Panc1 (cell line): Measurements from ENCODE around the gene ARL8A. TPM values are rescaled to one million over a fixed set of nuclear protein-coding genes. Genes with fewer than 3 reads are reported as not detected.
"Not testable (repeated sequence)": the region's sequence is repeated elsewhere in the genome, so short reads cannot be mapped to it uniquely, and the experiment has no call there.

Experiments used
- ATAC-seq: fragments of 200-7000 bp; cut with Tn5 transposase; 2 replicates; pipeline ENCODE4 v1.9.1; 2020; ENCODE audit warnings: mild to moderate bottlenecking, moderate library complexity
- BruUV-seq: library from RNA; stranded (reverse); fragments of 400-500 nt; replicated peaks from 2 replicates; lab custom pipeline; 2021; lab: Mats Ljungman, UMichigan
- CTCF ChIA-PET: fragments of 300-600 bp; sonication (Branson Sonifier 250); formaldehyde crosslinking; loops from one replicate; lab custom pipeline; 2022; ENCODE audit warnings: antibody characterized with exemption; lab: Charles Lee
- POLR2A ChIA-PET: fragments of 300-600 bp; sonication (Branson Sonifier 250); formaldehyde crosslinking; loops from one replicate; lab custom pipeline; 2022; ENCODE audit warnings: antibody characterized with exemption; lab: Charles Lee
- DNase-seq: peaks from one replicate; pipeline ENCODE4 v3.0.0-alpha.2; 2010; ENCODE audit warnings: low read depth, low spot score
- H3K27ac ChIP-seq: 2 replicates; pipeline ENCODE4 v1.5.1; 2011; ENCODE audit warnings: mild to moderate bottlenecking, low read length, inconsistent platforms
- H3K27me3 ChIP-seq: fragments of 200-500 bp; sonication (Bioruptor generic); 2 replicates; pipeline ENCODE4 v1.6.0; 2014; ENCODE audit warnings: low read length, inconsistent platforms; ENCODE audit not compliant: control insufficient read depth, insufficient read depth
- H3K36me3 ChIP-seq: fragments of 200-500 bp; sonication (Bioruptor generic); 2 replicates; pipeline ENCODE4 v1.5.1; 2014; ENCODE audit warnings: inconsistent platforms, mild to moderate bottlenecking, low read length, moderate library complexity; ENCODE audit not compliant: control insufficient read depth, insufficient read depth
- H3K4me1 ChIP-seq: 2 replicates; pipeline ENCODE4 v1.5.1; 2011; ENCODE audit warnings: inconsistent platforms, mild to moderate bottlenecking, low read length, moderate library complexity; ENCODE audit not compliant: control insufficient read depth, insufficient read depth
- H3K4me3 ChIP-seq, 2 experiments: 2 replicates each; pipeline ENCODE4 v1.5.1; 2011 to 2012; ENCODE audit warnings: low read depth in 2 of 2, low read length in 2 of 2, mild to moderate bottlenecking in 2 of 2, inconsistent platforms in 1 of 2, moderate library complexity in 1 of 2
- H3K9me3 ChIP-seq: fragments of 200-500 bp; sonication (Bioruptor generic); 2 replicates; pipeline ENCODE4 v1.5.1; 2014; ENCODE audit warnings: low read depth, mild to moderate bottlenecking, inconsistent platforms, low read length, moderate library complexity; ENCODE audit not compliant: control insufficient read depth, insufficient read depth
- POLR2AphosphoS5 ChIP-seq: IDR thresholded peaks from 2 replicates; pipeline ENCODE4 v1.6.1; 2012; ENCODE audit warnings: mild to moderate bottlenecking, low read depth, low read length, moderate library complexity
- SIN3A ChIP-seq: IDR thresholded peaks from 2 replicates; pipeline ENCODE4 v1.6.1; 2012; ENCODE audit warnings: low read depth, mild to moderate bottlenecking, low read length, moderate library complexity, borderline replicate concordance; ENCODE audit not compliant: insufficient read depth
- TCF7L2 ChIP-seq: IDR thresholded peaks from 2 replicates; pipeline ENCODE4 v1.6.1; 2011; ENCODE audit warnings: mild to moderate bottlenecking, low read depth, low read length, inconsistent platforms
- in situ Hi-C: cut with HindIII; loops from 2 replicates; pipeline ENCODE4 v1.10.0; 2016; ENCODE audit warnings: low sequenced_read_pairs, low pct_unique_long_range_greater_than_20kb
- intact Hi-C: fragments of 100-400 bp; cut with micrococcal nuclease; formaldehyde crosslinking; loops from one replicate; pipeline ENCODE4 v1.10.0; 2022; ENCODE audit not compliant: unreplicated experiment
- total RNA-seq: library from RNA; stranded (reverse); gene quantifications from one replicate; pipeline ENCODE4 v1.2.1, GENCODE V29; 2021; ENCODE audit not compliant: unreplicated experiment
- TF ChIP-seq, protein P1 (sequence below): fragments of 450-650 bp; IDR thresholded peaks from 2 replicates; pipeline ENCODE4 v1.5.1; 2017; ENCODE audit warnings: mild to moderate bottlenecking
- TF ChIP-seq, protein P2 (sequence below), 2 experiments: IDR thresholded peaks; 2 replicates each; pipeline ENCODE4 v1.6.1; 2011 to 2012; ENCODE audit warnings: low read depth in 2 of 2, control low read depth in 1 of 2, low read length in 1 of 2, mild to moderate bottlenecking in 1 of 2, moderate library complexity in 1 of 2; ENCODE audit not compliant: insufficient read depth in 1 of 2

ARL8A gene
- total RNA-seq, 1 experiment from 2014 or later = 62.6 TPM

DNA sequence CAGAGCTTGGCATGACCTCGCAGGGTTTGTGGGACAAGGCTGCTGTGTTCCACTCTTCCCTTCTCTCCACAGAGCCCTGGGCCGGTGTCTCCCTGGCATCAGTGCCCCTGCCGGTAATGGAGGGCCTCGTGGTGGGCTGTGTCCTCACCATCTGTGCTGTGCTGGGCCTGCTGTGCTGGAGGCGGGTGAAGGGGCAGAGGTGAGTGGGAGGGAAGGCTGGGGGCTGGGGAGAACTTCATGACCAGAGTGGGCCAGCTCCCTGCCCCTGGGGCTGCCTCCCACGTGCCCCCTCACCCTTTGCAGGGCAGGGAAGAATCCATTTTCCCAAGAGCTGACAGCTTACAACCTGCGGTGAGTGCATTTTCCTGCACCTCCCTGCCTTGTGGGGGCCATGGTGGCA lies 37.0 kb upstream of the ARL8A start:
- Histone ChIP-seq H3K36me3 (no peaks in the 10 kb centered on the region), H3K4me3 (no peak overlapping the region), H3K27ac (no peak overlapping the region), H3K4me1 (peaks cover 7% of the 10 kb centered on the region), H3K9me3 (no peaks in the 10 kb centered on the region), H3K27me3 (no peaks in the 10 kb centered on the region)
- POLR2A ChIA-PET = no interaction called here
- BruUV-seq = no TSS peak
- CTCF ChIA-PET = interaction anchor here (0.5 kb wide), 1 partner anchor 175 kb away, joined by 4 read pairs; no protein-coding TSS in a partner anchor
- intact Hi-C loops (loop anchor here (10.0 kb wide), 1 partner anchor 533 kb away; the partner anchor contains the start of gene SYT2), in situ Hi-C loops (no loop called here)
- no peak for ATAC-seq
- no peak for DNase-seq
- TF ChIP-seq SIN3A (no peak), POLR2AphosphoS5 (no peak), TCF7L2 (no peak)
- TF ChIP-seq, protein P1, sequence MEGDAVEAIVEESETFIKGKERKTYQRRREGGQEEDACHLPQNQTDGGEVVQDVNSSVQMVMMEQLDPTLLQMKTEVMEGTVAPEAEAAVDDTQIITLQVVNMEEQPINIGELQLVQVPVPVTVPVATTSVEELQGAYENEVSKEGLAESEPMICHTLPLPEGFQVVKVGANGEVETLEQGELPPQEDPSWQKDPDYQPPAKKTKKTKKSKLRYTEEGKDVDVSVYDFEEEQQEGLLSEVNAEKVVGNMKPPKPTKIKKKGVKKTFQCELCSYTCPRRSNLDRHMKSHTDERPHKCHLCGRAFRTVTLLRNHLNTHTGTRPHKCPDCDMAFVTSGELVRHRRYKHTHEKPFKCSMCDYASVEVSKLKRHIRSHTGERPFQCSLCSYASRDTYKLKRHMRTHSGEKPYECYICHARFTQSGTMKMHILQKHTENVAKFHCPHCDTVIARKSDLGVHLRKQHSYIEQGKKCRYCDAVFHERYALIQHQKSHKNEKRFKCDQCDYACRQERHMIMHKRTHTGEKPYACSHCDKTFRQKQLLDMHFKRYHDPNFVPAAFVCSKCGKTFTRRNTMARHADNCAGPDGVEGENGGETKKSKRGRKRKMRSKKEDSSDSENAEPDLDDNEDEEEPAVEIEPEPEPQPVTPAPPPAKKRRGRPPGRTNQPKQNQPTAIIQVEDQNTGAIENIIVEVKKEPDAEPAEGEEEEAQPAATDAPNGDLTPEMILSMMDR = no peak
- TF ChIP-seq, protein P2, sequence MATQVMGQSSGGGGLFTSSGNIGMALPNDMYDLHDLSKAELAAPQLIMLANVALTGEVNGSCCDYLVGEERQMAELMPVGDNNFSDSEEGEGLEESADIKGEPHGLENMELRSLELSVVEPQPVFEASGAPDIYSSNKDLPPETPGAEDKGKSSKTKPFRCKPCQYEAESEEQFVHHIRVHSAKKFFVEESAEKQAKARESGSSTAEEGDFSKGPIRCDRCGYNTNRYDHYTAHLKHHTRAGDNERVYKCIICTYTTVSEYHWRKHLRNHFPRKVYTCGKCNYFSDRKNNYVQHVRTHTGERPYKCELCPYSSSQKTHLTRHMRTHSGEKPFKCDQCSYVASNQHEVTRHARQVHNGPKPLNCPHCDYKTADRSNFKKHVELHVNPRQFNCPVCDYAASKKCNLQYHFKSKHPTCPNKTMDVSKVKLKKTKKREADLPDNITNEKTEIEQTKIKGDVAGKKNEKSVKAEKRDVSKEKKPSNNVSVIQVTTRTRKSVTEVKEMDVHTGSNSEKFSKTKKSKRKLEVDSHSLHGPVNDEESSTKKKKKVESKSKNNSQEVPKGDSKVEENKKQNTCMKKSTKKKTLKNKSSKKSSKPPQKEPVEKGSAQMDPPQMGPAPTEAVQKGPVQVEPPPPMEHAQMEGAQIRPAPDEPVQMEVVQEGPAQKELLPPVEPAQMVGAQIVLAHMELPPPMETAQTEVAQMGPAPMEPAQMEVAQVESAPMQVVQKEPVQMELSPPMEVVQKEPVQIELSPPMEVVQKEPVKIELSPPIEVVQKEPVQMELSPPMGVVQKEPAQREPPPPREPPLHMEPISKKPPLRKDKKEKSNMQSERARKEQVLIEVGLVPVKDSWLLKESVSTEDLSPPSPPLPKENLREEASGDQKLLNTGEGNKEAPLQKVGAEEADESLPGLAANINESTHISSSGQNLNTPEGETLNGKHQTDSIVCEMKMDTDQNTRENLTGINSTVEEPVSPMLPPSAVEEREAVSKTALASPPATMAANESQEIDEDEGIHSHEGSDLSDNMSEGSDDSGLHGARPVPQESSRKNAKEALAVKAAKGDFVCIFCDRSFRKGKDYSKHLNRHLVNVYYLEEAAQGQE (IDR thresholded peaks at IDR 0.05; ENCODE audit: insufficient read depth in 1 of 2, low read depth in 2 of 2, low read length in 1 of 2) = no peak

DNA sequence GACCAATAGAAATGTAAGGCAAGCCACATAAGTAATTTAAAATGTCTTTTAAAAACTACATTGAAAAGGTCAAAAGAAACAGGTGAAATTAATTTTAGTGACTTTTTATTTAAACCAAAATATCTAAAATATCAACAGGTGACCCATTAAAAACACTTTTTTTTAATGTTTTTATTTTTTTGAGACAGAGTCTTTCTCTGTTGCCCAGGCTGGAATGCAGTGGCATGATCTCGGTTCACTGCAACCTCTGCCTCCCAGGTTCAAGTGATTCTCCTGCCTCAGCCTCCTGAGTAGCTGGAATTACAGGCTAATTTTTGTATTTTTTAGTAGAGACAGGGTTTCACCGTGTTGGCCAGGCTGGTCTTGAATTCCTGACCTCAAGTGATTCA lies 36.2 kb upstream of the ARL8A start:
- H3K36me3 ChIP-seq, ATAC-seq, DNase-seq, POLR2A ChIA-PET, H3K27me3 ChIP-seq, H3K9me3 ChIP-seq, H3K4me1 ChIP-seq, BruUV-seq, H3K4me3 ChIP-seq, in situ Hi-C loops, H3K27ac ChIP-seq: not testable (repeated sequence)
- CTCF ChIA-PET = interaction anchor here (1.3 kb wide), 1 partner anchor 8 kb away, joined by 4 read pairs; no protein-coding TSS in a partner anchor
- intact Hi-C loops = loop anchor here (10.0 kb wide), 1 partner anchor 534 kb away; the partner anchor contains the start of gene SYT2
